Stomach (tissue), 9 donors: ENCODE measurements around the gene C1orf74. TPM values are rescaled to one million over a fixed set of nuclear protein-coding genes. Genes with fewer than 3 reads are reported as not detected.
A peak's percentile ranks its signal among the peaks of the same experiment; 100 is the strongest.

Experiments used
- DNase-seq, 2 donors: peaks; one replicate each; pipeline versions ENCODE4 v3.0.0 to v3.0.0-alpha.2; 2013 to 2019
- H3K27ac ChIP-seq, 5 donors: fragments of 200-600 bp in 4 of 5; sonication (generic) in 4 of 5; one replicate each; pipeline ENCODE4 v1.5.1; 2013 to 2019; ENCODE audit warnings: mild to moderate bottlenecking in 1 of 5, moderate library complexity in 1 of 5
- H3K27me3 ChIP-seq, 3 donors: fragments of 200-600 bp; sonication (generic); one replicate each; pipeline ENCODE4 v1.5.1; 2017 to 2019; ENCODE audit warnings: mixed run types in 1 of 3
- H3K36me3 ChIP-seq, 4 donors: fragments of 200-600 bp; sonication (generic); 1 replicate in 3 of 4; 2 replicates in 1 of 4; pipeline ENCODE4 v1.5.1; 2016 to 2019
- H3K4me1 ChIP-seq, 4 donors: fragments of 200-600 bp; sonication (generic); one replicate each; pipeline ENCODE4 v1.5.1; 2016 to 2019
- H3K4me3 ChIP-seq, 4 donors: fragments of 200-600 bp; sonication (generic) in 3 of 4; one replicate each; pipeline ENCODE4 v1.5.1; 2016 to 2019; ENCODE audit warnings: mild to moderate bottlenecking in 1 of 4
- H3K9me3 ChIP-seq, 4 donors: fragments of 200-600 bp; sonication (generic); one replicate each; pipeline ENCODE4 v1.5.1; 2016 to 2019
- EP300 ChIP-seq: sonication (generic); formaldehyde crosslinking; IDR thresholded peaks from one replicate; pipeline ENCODE4 v1.6.1; 2017; ENCODE audit warnings: antibody characterized with exemption
- POLR2A ChIP-seq, 4 donors: fragments of 450-650 bp; IDR thresholded peaks; one replicate each; pipeline ENCODE4 v1.6.1; 2016; ENCODE audit warnings: antibody characterized with exemption in 4 of 4, control low read depth in 2 of 4, mild to moderate bottlenecking in 1 of 4, moderate library complexity in 1 of 4
- POLR2AphosphoS5 ChIP-seq, 3 donors: sonication (generic); formaldehyde crosslinking; IDR thresholded peaks; one replicate each; pipeline ENCODE4 v1.6.1; 2016; ENCODE audit warnings: antibody characterized with exemption in 3 of 3
- WGBS, 5 donors: extraction: QIAGEN DNeasy Blood & Tissue Kit in 3 of 5; methylation state at CpG; one replicate each; pipeline versions ENCODE4 v1.1.5 to v1.1.7; 2013 to 2018; 5-methylcytosine and 5-hydroxymethylcytosine counted together
- intact Hi-C: fragments of 100-400 bp; cut with DNase I; formaldehyde crosslinking; loops from one replicate; pipeline ENCODE4 v1.15.1; 2023; ENCODE audit warnings: low total_unique reads
- polyA plus RNA-seq, 3 donors: library from polyadenylated mRNA; stranded (reverse); fragments of 200-250 nt; gene quantifications; one replicate each; pipeline ENCODE4 v1.2.3, GENCODE V29; 2013
- total RNA-seq, 5 donors: library from RNA; depleted of rRNA; stranded (reverse); fragments of >200 nt; gene quantifications; one replicate each; pipeline versions ENCODE4 v1.1.0 to v1.2.3, GENCODE V29; 2014 to 2016
- TF ChIP-seq, protein P1 (sequence below), 7 experiments: fragments of 450-650 bp in 4 of 7; fragments of 200-600 bp in 3 of 7; sonication (generic) in 3 of 7; IDR thresholded peaks; one replicate each; pipeline ENCODE4 v1.5.1; 2016 to 2019; ENCODE audit warnings: antibody characterized with exemption in 7 of 7, control low read depth in 2 of 7, mild to moderate bottlenecking in 1 of 7
- donor health status: healthy with polysubstance abuse.
- donor health status: Bipolar disorder and iron deficiency.
- donor health status: healthy.

Gene C1orf74
- total and polyA plus RNA-seq, 8 donors, result 0.72 to 3.6 (median 1.5) TPM; not detected in 1

DNA sequence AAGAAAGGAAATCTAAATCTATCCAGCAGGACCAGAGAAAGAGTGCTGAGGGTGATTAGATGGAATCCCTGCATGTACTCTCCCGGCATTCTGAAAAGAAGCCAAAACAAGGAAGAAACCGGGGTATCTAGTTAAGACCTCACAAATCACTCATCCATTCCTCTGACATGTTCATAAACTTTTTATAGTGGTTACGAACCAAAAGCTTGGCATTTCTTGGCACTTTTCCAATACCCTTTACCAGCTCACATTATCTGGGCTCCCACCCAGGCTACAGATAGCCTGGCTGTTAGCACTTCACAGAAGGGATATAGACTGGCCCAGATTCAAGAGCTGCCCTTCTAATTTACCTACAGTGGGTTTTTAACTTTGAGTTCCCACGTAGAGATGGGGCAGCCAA is 1.8 kb upstream of the C1orf74 start:
- 37 to 60% (median 53%) methylated on average over 4 of the region's 4 CpGs for WGBS, 5 donors
- H3K27ac ChIP-seq, result peak overlapping the region in 4 of 5 donors; percentile 69 to 93 (median 81)

GRCh38 chr1:209785592-209785991 is 1.2 kb upstream of the C1orf74 start:
- peaks cover 35 to 58% (median 54%) of the 10 kb centered on the region in 4 donors for H3K4me1 ChIP-seq
- intact Hi-C loops, result no loop called here
- H3K4me3 ChIP-seq, result no peak overlapping the region
- TF ChIP-seq POLR2A (IDR thresholded peaks at IDR 0.05) (no peak), POLR2AphosphoS5 (IDR thresholded peaks at IDR 0.05) (no peak), EP300 (no peak)
- TF ChIP-seq, protein P1, sequence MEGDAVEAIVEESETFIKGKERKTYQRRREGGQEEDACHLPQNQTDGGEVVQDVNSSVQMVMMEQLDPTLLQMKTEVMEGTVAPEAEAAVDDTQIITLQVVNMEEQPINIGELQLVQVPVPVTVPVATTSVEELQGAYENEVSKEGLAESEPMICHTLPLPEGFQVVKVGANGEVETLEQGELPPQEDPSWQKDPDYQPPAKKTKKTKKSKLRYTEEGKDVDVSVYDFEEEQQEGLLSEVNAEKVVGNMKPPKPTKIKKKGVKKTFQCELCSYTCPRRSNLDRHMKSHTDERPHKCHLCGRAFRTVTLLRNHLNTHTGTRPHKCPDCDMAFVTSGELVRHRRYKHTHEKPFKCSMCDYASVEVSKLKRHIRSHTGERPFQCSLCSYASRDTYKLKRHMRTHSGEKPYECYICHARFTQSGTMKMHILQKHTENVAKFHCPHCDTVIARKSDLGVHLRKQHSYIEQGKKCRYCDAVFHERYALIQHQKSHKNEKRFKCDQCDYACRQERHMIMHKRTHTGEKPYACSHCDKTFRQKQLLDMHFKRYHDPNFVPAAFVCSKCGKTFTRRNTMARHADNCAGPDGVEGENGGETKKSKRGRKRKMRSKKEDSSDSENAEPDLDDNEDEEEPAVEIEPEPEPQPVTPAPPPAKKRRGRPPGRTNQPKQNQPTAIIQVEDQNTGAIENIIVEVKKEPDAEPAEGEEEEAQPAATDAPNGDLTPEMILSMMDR (IDR thresholded peaks at IDR 0.05), result no peak
- H3K9me3 ChIP-seq, result no peaks in the 10 kb centered on the region
- no peak for DNase-seq
- H3K36me3 ChIP-seq, result peaks cover 0 to 33% (median 18%) of the 10 kb centered on the region in 4 donors
- peak overlapping the region in 4 of 5 donors; percentile 82 to 93 (median 88) for H3K27ac ChIP-seq
- H3K27me3 ChIP-seq, result no peaks in the 10 kb centered on the region
- 57 to 94% (median 79%) methylated on average over 4 of the region's 4 CpGs for WGBS, 5 donors

More for the DNA sequence above, 1.8 kb upstream of the C1orf74 start:
- intact Hi-C loops, result no loop called here
- no peak for DNase-seq
- Histone ChIP-seq H3K4me1 (peaks cover 35 to 61% (median 58%) of the 10 kb centered on the region in 4 donors), H3K36me3 (peaks cover 0 to 32% (median 21%) of the 10 kb centered on the region in 4 donors), H3K27me3 (no peaks in the 10 kb centered on the region), H3K9me3 (no peaks in the 10 kb centered on the region), H3K4me3 (no peak overlapping the region)
- TF ChIP-seq POLR2A (IDR thresholded peaks at IDR 0.05), result no peak
- TF ChIP-seq POLR2AphosphoS5 (IDR thresholded peaks at IDR 0.05), result no peak
- TF ChIP-seq, protein P1 (IDR thresholded peaks at IDR 0.05), result no peak
- TF ChIP-seq EP300, result no peak

DNA sequence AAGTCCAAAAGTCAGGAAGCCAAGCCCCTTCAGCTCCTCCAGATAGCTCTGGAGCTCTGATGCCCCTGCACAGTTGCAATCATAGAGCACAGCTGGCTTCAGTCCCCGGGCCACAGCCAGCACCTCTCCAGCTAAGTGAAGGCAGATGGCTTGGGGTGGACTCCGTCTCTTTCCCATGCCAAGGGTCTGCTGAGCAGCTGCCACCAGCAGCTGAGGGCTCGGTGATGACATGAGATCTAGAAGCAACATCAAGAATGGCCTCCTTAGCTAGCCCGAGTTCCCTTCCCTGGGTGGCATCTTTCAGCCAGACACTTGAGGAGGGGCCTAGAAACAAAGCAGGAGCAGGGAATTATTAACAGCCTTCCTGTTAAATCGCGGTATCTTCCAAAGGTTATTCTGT is 973 bp downstream of the C1orf74 start:
- H3K4me3 ChIP-seq, result peak overlapping the region; percentile 50 to 68 (median 60)
- peaks cover 0 to 17% (median 10%) of the 10 kb centered on the region in 4 donors for H3K36me3 ChIP-seq
- no peak for DNase-seq
- no peak for TF ChIP-seq EP300
- no peaks in the 10 kb centered on the region for H3K27me3 ChIP-seq
- intact Hi-C loops, result no loop called here
- H3K4me1 ChIP-seq, result peaks cover 35 to 53% (median 45%) of the 10 kb centered on the region in 4 donors
- no peaks in the 10 kb centered on the region for H3K9me3 ChIP-seq
- 57 to 68% (median 61%) methylated on average over 4 to 6 of the region's 6 CpGs for WGBS, 5 donors
- no peak overlapping the region for H3K27ac ChIP-seq

- Histone ChIP-seq H3K9me3 (no peaks in the 10 kb centered on the region), H3K36me3 (peaks cover 0 to 34% (median 23%) of the 10 kb centered on the region in 4 donors), H3K27ac (no peak overlapping the region), H3K27me3 (no peaks in the 10 kb centered on the region), H3K4me3 (no peak overlapping the region), H3K4me1 (peaks cover 12 to 22% (median 16%) of the 10 kb centered on the region in 4 donors)
- intact Hi-C loops, result no loop called here
- 40 to 64% (median 51%) methylated on average over 4 of the region's 4 CpGs for WGBS, 5 donors
- no peak for TF ChIP-seq POLR2A (IDR thresholded peaks at IDR 0.05)
- no peak for TF ChIP-seq POLR2AphosphoS5 (IDR thresholded peaks at IDR 0.05)
- TF ChIP-seq, protein P1 (IDR thresholded peaks at IDR 0.05), result no peak
- no peak for TF ChIP-seq EP300
- DNase-seq, result peak in 1 of 2 donors; percentile 54
These were observed 4.1 kb downstream of the C1orf74 start for GRCh38 chr1:209780268-209780667.

DNA sequence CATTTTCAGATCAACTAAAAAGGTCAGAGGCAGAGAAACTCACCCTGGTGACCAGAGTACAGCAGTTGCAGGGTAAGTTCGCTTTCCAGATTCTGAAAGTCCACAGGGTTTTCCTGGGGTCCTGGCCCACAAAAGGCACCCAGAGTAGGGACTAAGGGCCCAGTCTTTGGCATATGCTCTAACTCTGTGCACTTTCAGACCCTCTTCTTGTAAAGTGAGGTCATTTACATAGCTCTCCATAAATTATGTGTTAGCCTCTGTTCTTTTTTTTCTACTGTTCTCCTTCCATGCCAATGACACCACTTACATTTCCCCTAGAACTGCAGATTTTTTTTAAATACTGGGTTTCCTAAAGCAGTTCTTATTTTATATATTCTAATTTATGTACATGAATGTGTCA is 6.3 kb downstream of the C1orf74 start:
- Histone ChIP-seq H3K27ac (no peak overlapping the region), H3K4me1 (peaks cover under 1 to 5% (median 2%) of the 10 kb centered on the region in 4 donors), H3K36me3 (peaks cover 0 to 34% (median 25%) of the 10 kb centered on the region in 4 donors), H3K9me3 (no peaks in the 10 kb centered on the region), H3K4me3 (no peak overlapping the region), H3K27me3 (no peaks in the 10 kb centered on the region)
- TF ChIP-seq POLR2AphosphoS5 (IDR thresholded peaks at IDR 0.05) (no peak), EP300 (no peak), POLR2A (IDR thresholded peaks at IDR 0.05) (no peak)
- TF ChIP-seq, protein P1 (IDR thresholded peaks at IDR 0.05), result no peak
- intact Hi-C loops, result no loop called here
- 94 to 100% (median 100%) methylated on average over 1 of the region's 1 CpG for WGBS, 5 donors
- no peak for DNase-seq
